Measurements from ENCODE around the gene WEE1. TPM values are rescaled to one million over a fixed set of nuclear protein-coding genes. Genes with fewer than 3 reads are reported as not detected.

Gene WEE1
- total and polyA plus RNA-seq, 2 donors (not counting 3 experiments of a cell fraction or from before 2014, with no cell fraction given): 19.2 to 42.8 TPM

GRCh38 chr11:9604134-9604533, 30.7 kb downstream of the WEE1 start:
- H4K20me1 ChIP-seq (replicated peaks; ENCODE audit: control insufficient read depth, extremely low read depth, insufficient read depth, low read length): no peaks in the 10 kb centered on the region
- peaks cover 3% of the 10 kb centered on the region for H3K4me1 ChIP-seq (ENCODE audit: control insufficient read depth, extremely low read depth, insufficient read depth, low read length)
- no peak overlapping the region for H3K27ac ChIP-seq (ENCODE audit: insufficient read depth, low read depth, low read length)
- no peak overlapping the region for H3K4me2 ChIP-seq (ENCODE audit: insufficient read depth, low read length)
- no peaks in the 10 kb centered on the region for H3K79me2 ChIP-seq (ENCODE audit: control insufficient read depth, insufficient read depth, low read length)
- DNase-seq (ENCODE audit: low read depth, low spot score) (no peak), FAIRE-seq (no peak)
- no peak overlapping the region for H2AFZ ChIP-seq (ENCODE audit: low read depth, low read length)
- intact Hi-C loops (cut with micrococcal nuclease) (no loop called here), dilution Hi-C loops (cut with MboI; ENCODE audit: extremely low pct_ligation_motif_present, low sequenced_read_pairs) (loop anchor here (25.0 kb wide), 1 partner anchor 133 kb away; no protein-coding TSS in a partner anchor)
- POLR2A ChIA-PET: no interaction called here
- BruUV-seq (replicated peaks): no TSS peak
- H3K4me3 ChIP-seq (replicated peaks in 1 of 3; ENCODE audit: insufficient read depth in 1 of 3, low read depth in 1 of 3, low read length in 3 of 3): no peak overlapping the region
- H3K27me3 ChIP-seq (ENCODE audit: control insufficient read depth in 2 of 2, insufficient read depth in 2 of 2, low read length in 2 of 2): no peaks in the 10 kb centered on the region
- no peaks in the 10 kb centered on the region for H3K9me3 ChIP-seq (replicated peaks; ENCODE audit: control insufficient read depth, insufficient read depth, low read length)
- H3K36me3 ChIP-seq (ENCODE audit: control insufficient read depth in 2 of 2, extremely low read depth in 1 of 2, insufficient read depth in 2 of 2, low read length in 2 of 2): no peaks in the 10 kb centered on the region
- TF ChIP-seq EZH2 (IDR thresholded peaks at IDR 0.05; ENCODE audit: borderline replicate concordance, low read depth, low read length, severe bottlenecking) (no peak), POLR2A (IDR thresholded peaks at IDR 0.05; ENCODE audit: low read depth, low read length) (no peak)
- no peaks in the 10 kb centered on the region for H3K9me1 ChIP-seq (replicated peaks; ENCODE audit: control insufficient read depth, extremely low read depth, insufficient read depth, low read length)
- no peak overlapping the region for H3K9ac ChIP-seq (replicated peaks; ENCODE audit: extremely low read depth, insufficient read depth, low read length)
- CTCF ChIA-PET: interaction anchor here (1.3 kb wide), 1 partner anchor 369 kb away, joined by 3 read pairs; no protein-coding TSS in a partner anchor

DNA sequence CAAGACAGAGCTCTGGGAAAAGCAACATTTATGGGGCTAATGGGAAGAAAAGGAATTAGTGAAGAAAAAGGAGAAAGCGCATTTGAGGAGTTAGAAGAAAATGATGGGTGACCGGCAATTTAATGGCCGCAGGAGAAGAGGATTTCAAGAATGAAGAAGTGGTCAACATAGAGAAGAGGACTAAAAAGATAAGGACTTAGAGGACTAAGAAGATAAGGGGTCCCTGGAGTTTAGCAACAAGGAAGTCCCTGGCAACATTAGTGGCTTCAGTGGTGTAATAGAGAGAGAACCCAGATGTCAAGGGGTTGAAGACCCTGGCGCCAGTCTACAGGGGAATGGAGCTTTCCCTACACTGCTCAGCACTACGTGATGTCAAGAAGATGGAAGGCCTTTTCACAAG, 32.3 kb downstream of the WEE1 start:
- Histone ChIP-seq H3K79me2 (ENCODE audit: control insufficient read depth, insufficient read depth, low read length) (no peaks in the 10 kb centered on the region), H4K20me1 (replicated peaks; ENCODE audit: control insufficient read depth, extremely low read depth, insufficient read depth, low read length) (no peaks in the 10 kb centered on the region), H3K4me2 (ENCODE audit: insufficient read depth, low read length) (no peak overlapping the region), H3K27me3 (ENCODE audit: control insufficient read depth in 2 of 2, insufficient read depth in 2 of 2, low read length in 2 of 2) (no peaks in the 10 kb centered on the region), H3K36me3 (ENCODE audit: control insufficient read depth in 2 of 2, extremely low read depth in 1 of 2, insufficient read depth in 2 of 2, low read length in 2 of 2) (no peaks in the 10 kb centered on the region), H3K9me3 (replicated peaks; ENCODE audit: control insufficient read depth, insufficient read depth, low read length) (no peaks in the 10 kb centered on the region), H3K4me1 (ENCODE audit: control insufficient read depth, extremely low read depth, insufficient read depth, low read length) (peaks cover 3% of the 10 kb centered on the region), H3K9ac (replicated peaks; ENCODE audit: extremely low read depth, insufficient read depth, low read length) (no peak overlapping the region), H3K9me1 (replicated peaks; ENCODE audit: control insufficient read depth, extremely low read depth, insufficient read depth, low read length) (no peaks in the 10 kb centered on the region), H2AFZ (ENCODE audit: low read depth, low read length) (no peak overlapping the region), H3K4me3 (replicated peaks in 1 of 3; ENCODE audit: insufficient read depth in 1 of 3, low read depth in 1 of 3, low read length in 3 of 3) (no peak overlapping the region), H3K27ac (ENCODE audit: insufficient read depth, low read depth, low read length) (no peak overlapping the region)
- ChIA-PET CTCF (interaction anchor here (1.0 kb wide), 1 partner anchor 8 kb away, joined by 3 read pairs; no protein-coding TSS in a partner anchor), POLR2A (no interaction called here)
- dilution Hi-C loops (cut with MboI; ENCODE audit: extremely low pct_ligation_motif_present, low sequenced_read_pairs) (loop anchor here (25.0 kb wide), 1 partner anchor 132 kb away; no protein-coding TSS in a partner anchor), intact Hi-C loops (cut with micrococcal nuclease) (no loop called here)
- TF ChIP-seq, protein P1, sequence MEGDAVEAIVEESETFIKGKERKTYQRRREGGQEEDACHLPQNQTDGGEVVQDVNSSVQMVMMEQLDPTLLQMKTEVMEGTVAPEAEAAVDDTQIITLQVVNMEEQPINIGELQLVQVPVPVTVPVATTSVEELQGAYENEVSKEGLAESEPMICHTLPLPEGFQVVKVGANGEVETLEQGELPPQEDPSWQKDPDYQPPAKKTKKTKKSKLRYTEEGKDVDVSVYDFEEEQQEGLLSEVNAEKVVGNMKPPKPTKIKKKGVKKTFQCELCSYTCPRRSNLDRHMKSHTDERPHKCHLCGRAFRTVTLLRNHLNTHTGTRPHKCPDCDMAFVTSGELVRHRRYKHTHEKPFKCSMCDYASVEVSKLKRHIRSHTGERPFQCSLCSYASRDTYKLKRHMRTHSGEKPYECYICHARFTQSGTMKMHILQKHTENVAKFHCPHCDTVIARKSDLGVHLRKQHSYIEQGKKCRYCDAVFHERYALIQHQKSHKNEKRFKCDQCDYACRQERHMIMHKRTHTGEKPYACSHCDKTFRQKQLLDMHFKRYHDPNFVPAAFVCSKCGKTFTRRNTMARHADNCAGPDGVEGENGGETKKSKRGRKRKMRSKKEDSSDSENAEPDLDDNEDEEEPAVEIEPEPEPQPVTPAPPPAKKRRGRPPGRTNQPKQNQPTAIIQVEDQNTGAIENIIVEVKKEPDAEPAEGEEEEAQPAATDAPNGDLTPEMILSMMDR (IDR thresholded peaks at IDR 0.05; ENCODE audit: extremely low read depth in 1 of 2, insufficient read depth in 1 of 2, low read depth in 1 of 2, low read length in 2 of 2): no peak
- no peak for TF ChIP-seq POLR2AphosphoS5 (IDR thresholded peaks at IDR 0.05; ENCODE audit: insufficient read depth, low read depth, low read length)
- TF ChIP-seq POLR2A (IDR thresholded peaks at IDR 0.05; ENCODE audit: low read depth, low read length): no peak
- TF ChIP-seq JUN (IDR thresholded peaks at IDR 0.05; ENCODE audit: borderline replicate concordance, insufficient read depth, insufficient read length, low read depth): no peak
- TF ChIP-seq GATA2 (IDR thresholded peaks at IDR 0.05; ENCODE audit: insufficient read depth, insufficient read length, low read depth, low read length): no peak
- no peak for TF ChIP-seq EZH2 (IDR thresholded peaks at IDR 0.05; ENCODE audit: borderline replicate concordance, low read depth, low read length, severe bottlenecking)
- TF ChIP-seq MYC (IDR thresholded peaks at IDR 0.05; ENCODE audit: low read depth, low read length): no peak
- no peak for TF ChIP-seq FOS (IDR thresholded peaks at IDR 0.05; ENCODE audit: borderline replicate concordance, insufficient read depth, low read length)
- TF ChIP-seq, protein P2, sequence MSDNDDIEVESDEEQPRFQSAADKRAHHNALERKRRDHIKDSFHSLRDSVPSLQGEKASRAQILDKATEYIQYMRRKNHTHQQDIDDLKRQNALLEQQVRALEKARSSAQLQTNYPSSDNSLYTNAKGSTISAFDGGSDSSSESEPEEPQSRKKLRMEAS (IDR thresholded peaks at IDR 0.05; ENCODE audit: insufficient read depth, insufficient read length): no peak
- DNase-seq (ENCODE audit: low read depth, low spot score) (no peak), FAIRE-seq (no peak)
- BruUV-seq (replicated peaks): no TSS peak
